GM13977 (cell line): ENCODE measurements around the gene SLAMF1.

ENCODE experiments used
- DNase-seq: peaks from one replicate; pipeline ENCODE4 v3.0.0; 2012; ENCODE audit warnings: low spot score
- in situ Hi-C: fragments of 300-500 bp; cut with MboI; formaldehyde crosslinking; loops from one replicate; pipeline ENCODE4 v1.12.0; 2022; ENCODE audit warnings: low sequenced_read_pairs, low pct_unique_long_range_greater_than_20kb, mixed read lengths, inconsistent platforms; ENCODE audit not compliant: unreplicated experiment
- TF ChIP-seq, protein P1 (sequence below): IDR thresholded peaks from 2 replicates; pipeline ENCODE4 v1.5.1; 2012; ENCODE audit warnings: mild to moderate bottlenecking, control low read depth; ENCODE audit not compliant: insufficient read depth; ENCODE audit errors: extremely low read depth, missing control alignments

SLAMF1 gene

GRCh38 chr1:160636547-160636946, 10.3 kb downstream of the SLAMF1 start:
- in situ Hi-C loops: no loop called here
- DNase-seq: no peak
- TF ChIP-seq, protein P1, sequence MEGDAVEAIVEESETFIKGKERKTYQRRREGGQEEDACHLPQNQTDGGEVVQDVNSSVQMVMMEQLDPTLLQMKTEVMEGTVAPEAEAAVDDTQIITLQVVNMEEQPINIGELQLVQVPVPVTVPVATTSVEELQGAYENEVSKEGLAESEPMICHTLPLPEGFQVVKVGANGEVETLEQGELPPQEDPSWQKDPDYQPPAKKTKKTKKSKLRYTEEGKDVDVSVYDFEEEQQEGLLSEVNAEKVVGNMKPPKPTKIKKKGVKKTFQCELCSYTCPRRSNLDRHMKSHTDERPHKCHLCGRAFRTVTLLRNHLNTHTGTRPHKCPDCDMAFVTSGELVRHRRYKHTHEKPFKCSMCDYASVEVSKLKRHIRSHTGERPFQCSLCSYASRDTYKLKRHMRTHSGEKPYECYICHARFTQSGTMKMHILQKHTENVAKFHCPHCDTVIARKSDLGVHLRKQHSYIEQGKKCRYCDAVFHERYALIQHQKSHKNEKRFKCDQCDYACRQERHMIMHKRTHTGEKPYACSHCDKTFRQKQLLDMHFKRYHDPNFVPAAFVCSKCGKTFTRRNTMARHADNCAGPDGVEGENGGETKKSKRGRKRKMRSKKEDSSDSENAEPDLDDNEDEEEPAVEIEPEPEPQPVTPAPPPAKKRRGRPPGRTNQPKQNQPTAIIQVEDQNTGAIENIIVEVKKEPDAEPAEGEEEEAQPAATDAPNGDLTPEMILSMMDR: no peak

- in situ Hi-C loops: no loop called here
- TF ChIP-seq, protein P1: no peak
- DNase-seq: no peak
These were observed 10.8 kb downstream of the SLAMF1 start for GRCh38 chr1:160636076-160636475.

- in situ Hi-C loops: no loop called here
- DNase-seq: no peak
- TF ChIP-seq, protein P1: no peak
These were observed 12.0 kb downstream of the SLAMF1 start for GRCh38 chr1:160634543-160635491.

DNA sequence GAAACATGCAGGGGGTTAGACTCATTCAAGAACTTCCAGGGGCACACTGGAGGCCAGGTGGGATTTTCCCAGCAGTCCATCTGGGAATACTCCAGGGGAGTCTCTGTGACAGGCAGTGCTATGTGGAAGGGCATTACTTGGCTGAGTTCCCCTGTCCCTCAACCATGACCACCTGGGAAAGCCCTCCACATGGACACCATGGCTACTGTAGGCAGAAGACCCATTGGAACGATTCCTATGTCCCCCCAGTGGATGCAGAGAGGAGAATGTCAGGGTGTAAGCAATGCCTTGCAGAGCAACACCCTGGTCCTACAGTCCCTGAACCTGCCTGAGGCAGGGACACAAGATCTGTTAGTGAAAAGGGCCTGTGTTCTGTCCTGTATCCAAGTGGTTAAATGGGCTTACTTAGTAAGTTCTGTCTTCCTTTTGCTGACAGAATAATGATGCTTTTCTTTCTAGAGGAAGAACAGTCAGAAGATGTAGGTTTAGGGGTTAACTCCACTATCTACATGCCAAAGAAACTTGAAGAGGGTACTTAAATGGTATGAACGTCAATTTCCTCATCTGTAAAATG, 13.4 kb downstream of the SLAMF1 start:
- no peak for DNase-seq
- TF ChIP-seq, protein P1: no peak
- in situ Hi-C loops: no loop called here

GRCh38 chr1:160631983-160632625, 14.7 kb downstream of the SLAMF1 start:
- in situ Hi-C loops: no loop called here
- DNase-seq: no peak
- TF ChIP-seq, protein P1: no peak

- no peak for DNase-seq
- in situ Hi-C loops: no loop called here
- TF ChIP-seq, protein P1: no peak
These were observed 16.1 kb downstream of the SLAMF1 start for GRCh38 chr1:160630523-160631451.
